WI38 (cell line): ENCODE data around the gene SORL1.

Experiments
- H3K4me3 ChIP-seq: 2 replicates; pipeline ENCODE4 v1.5.1; 2011; ENCODE audit warnings: low read depth, mild to moderate bottlenecking, control low read depth, low read length
- TF ChIP-seq, protein P1 (sequence below): IDR thresholded peaks from 2 replicates; pipeline ENCODE4 v1.5.1; 2012; ENCODE audit warnings: low read depth, mild to moderate bottlenecking, control low read depth, low read length

The SORL1 gene

DNA sequence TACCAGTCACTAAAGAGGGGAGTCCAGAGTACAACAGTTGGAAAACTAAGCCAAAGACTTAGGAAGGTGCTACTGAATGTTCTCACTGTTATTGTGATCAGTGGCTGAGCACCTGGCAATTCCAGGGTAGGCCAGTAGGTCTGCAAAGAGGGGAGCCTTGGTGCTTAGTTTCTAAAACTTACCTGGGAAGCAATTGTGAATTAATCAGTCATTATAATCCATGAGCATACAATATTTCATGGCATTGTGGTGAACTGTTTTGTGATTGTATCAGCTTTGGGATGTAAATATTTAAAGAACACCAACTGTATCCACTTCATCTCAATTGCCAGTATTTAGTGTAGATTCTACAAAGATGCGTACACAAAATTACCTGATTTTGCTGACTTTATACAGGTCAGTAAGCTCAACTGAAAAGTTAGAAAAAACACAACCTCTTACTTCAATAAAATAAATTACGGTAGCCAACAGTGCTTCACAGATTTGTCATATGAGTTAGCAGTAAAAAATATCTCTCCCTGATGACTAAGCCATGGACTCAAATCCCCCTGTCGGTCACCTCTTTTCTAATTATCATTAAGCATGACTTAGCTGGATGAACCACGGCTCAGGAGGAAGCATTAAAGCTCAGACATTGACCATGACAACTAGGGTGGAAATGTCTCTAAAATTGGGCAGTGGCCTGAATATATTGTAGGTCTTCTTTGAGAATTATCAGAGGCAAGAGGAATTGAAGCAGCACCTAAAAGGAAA, 30.8 kb upstream of the SORL1 start:
- H3K4me3 ChIP-seq, result no peak overlapping the region
- TF ChIP-seq, protein P1, sequence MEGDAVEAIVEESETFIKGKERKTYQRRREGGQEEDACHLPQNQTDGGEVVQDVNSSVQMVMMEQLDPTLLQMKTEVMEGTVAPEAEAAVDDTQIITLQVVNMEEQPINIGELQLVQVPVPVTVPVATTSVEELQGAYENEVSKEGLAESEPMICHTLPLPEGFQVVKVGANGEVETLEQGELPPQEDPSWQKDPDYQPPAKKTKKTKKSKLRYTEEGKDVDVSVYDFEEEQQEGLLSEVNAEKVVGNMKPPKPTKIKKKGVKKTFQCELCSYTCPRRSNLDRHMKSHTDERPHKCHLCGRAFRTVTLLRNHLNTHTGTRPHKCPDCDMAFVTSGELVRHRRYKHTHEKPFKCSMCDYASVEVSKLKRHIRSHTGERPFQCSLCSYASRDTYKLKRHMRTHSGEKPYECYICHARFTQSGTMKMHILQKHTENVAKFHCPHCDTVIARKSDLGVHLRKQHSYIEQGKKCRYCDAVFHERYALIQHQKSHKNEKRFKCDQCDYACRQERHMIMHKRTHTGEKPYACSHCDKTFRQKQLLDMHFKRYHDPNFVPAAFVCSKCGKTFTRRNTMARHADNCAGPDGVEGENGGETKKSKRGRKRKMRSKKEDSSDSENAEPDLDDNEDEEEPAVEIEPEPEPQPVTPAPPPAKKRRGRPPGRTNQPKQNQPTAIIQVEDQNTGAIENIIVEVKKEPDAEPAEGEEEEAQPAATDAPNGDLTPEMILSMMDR, result no peak

DNA sequence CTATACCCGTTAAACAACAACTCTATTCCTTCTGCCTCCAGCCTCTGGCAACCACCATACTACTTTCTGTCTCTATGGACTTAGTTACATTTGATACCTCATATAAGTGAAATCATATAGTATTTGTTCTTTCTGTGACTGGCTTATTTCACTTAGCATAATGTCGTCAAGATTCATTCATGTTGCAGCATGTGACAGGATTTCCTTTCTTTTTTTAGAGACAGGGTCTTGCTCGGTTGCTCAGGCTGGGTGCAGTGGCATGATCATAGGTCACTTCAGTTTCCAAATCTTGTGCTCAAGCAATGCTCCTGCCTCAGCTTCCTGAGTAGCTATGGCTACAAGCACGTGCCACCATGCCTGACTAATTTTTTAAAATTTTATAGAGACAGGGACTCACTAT, 29.4 kb upstream of the SORL1 start:
- no peak overlapping the region for H3K4me3 ChIP-seq
- TF ChIP-seq, protein P1, result no peak

DNA sequence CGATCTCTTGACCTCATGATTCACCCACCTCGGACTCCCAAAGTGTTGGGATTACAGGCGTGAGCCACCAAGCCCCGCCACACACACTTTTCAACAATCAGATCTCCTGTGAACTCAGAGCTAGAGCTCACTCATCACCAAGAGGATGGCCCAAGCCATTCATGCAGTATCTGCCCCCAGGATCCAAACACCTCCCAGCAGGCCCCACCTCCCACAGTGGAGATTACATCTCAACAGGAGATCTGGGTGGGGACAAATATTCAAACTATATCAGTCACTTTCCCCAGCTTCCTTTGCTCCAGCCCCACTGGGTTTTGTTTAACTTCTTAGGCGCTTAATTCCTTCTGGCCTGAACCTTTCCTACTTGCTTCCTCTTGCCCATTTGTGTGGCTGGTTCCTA, 26.3 kb upstream of the SORL1 start:
- H3K4me3 ChIP-seq, result no peak overlapping the region
- TF ChIP-seq, protein P1, result no peak

GRCh38 chr11:121426476-121427399, 25.4 kb upstream of the SORL1 start:
- H3K4me3 ChIP-seq, result no peak overlapping the region
- TF ChIP-seq, protein P1, result no peak

DNA sequence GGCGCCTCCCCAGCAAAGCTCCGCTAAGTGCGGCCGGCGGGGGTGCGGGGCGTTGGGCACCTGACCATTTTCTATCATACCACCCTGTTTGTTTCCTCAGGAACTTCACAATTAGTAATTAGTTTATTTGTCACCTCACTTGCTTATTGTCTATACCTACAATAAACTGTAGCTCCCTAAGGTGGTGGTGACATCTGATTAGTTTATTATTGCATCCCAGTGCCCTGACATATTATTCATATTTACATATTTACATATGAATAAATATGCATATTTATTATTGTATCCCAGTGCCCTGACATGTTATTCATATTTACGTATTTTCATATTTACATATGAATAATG, 24.7 kb upstream of the SORL1 start:
- H3K4me3 ChIP-seq, result no peak overlapping the region

DNA sequence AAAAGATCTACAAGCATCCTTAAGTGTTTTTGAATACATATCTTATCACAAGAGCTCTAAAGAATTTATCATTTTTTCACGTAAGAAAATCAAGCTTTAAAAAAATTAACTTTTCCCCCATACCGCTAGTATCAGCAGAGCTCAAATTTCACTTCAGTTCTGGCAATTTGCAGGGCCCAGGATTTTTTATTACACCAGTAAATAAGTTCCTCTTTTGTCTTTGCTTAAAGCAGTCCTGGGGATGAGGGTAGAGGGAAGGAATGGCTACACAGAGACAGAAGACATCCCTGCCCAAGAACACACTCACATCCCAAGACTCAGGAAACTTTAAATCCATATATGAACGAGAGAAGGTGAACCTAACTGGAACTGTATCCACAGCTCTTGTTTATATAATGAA, 22.6 kb upstream of the SORL1 start:
- no peak overlapping the region for H3K4me3 ChIP-seq

More for the DNA sequence above, 24.7 kb upstream of the SORL1 start:
- TF ChIP-seq, protein P1, result no peak

More for the DNA sequence above, 22.6 kb upstream of the SORL1 start:
- TF ChIP-seq, protein P1, result no peak
